AG04449 (cell line): ENCODE measurements around the gene ALOX12B.

ENCODE experiments used
- CTCF ChIA-PET: fragments of 350-600 bp; formaldehyde crosslinking; extraction: SDS; loops from one replicate; lab custom pipeline; 2021; ENCODE audit warnings: antibody characterized with exemption; lab: Yijun Ruan, JAX
- POLR2A ChIA-PET: fragments of 400-600, 350-600 bp; formaldehyde crosslinking; extraction: SDS; loops from one replicate; lab custom pipeline; 2020; ENCODE audit warnings: antibody characterized with exemption, inconsistent platforms; lab: Yijun Ruan, JAX
- DNase-seq: peaks from one replicate; pipeline ENCODE4 v3.0.0-alpha.2; 2010; ENCODE audit warnings: low read depth, low spot score
- H3K4me3 ChIP-seq: 2 replicates; pipeline ENCODE4 v1.5.1; 2011; ENCODE audit warnings: low read depth, mild to moderate bottlenecking, control low read depth, low read length
- CTCF ChIP-seq: IDR thresholded peaks from one replicate; pipeline ENCODE4 v1.5.1; 2011; ENCODE audit warnings: mild to moderate bottlenecking, moderate library complexity, low read length, control low read depth, inconsistent platforms; ENCODE audit not compliant: insufficient read depth; ENCODE audit errors: missing control alignments

ALOX12B gene

GRCh38 chr17:8072341-8072728, 15.2 kb downstream of the ALOX12B start:
- TF ChIP-seq CTCF, result no peak
- ChIA-PET CTCF (interaction anchor here (1.4 to 9.9 kb wide), 4 partner anchors 13 to 30 kb away, joined by 4 to 233 read pairs (median 14); no protein-coding TSS in a partner anchor), POLR2A (no interaction called here)
- no peak for DNase-seq
- no peak overlapping the region for H3K4me3 ChIP-seq

- DNase-seq, result no peak
- ChIA-PET CTCF (interaction anchor here (0.6 to 9.9 kb wide), 9 partner anchors 7 to 187 kb away, joined by 3 to 233 read pairs (median 10); partner anchors contain the start of gene ALOXE3), POLR2A (no interaction called here)
- H3K4me3 ChIP-seq, result no peak overlapping the region
- no peak for TF ChIP-seq CTCF
These were observed 16.0 kb downstream of the ALOX12B start for GRCh38 chr17:8071496-8071895.

- DNase-seq, result no peak
- no peak for TF ChIP-seq CTCF
- no peak overlapping the region for H3K4me3 ChIP-seq
- ChIA-PET CTCF (interaction anchor here (1.2 to 9.9 kb wide), 9 partner anchors 9 to 79 kb away, joined by 3 to 233 read pairs (median 13); partner anchors contain the start of gene ALOXE3), POLR2A (no interaction called here)
These were observed 18.0 kb downstream of the ALOX12B start for GRCh38 chr17:8069587-8069860.

GRCh38 chr17:8068736-8069586, 18.6 kb downstream of the ALOX12B start:
- ChIA-PET POLR2A (no interaction called here), CTCF (interaction anchor here (1.1 to 9.9 kb wide), 10 partner anchors 10 to 78 kb away, joined by 3 to 233 read pairs (median 10); partner anchors contain the start of gene ALOXE3)
- H3K4me3 ChIP-seq, result no peak overlapping the region
- DNase-seq, result no peak
- TF ChIP-seq CTCF, result no peak

GRCh38 chr17:8067806-8068205, 19.7 kb downstream of the ALOX12B start:
- TF ChIP-seq CTCF, result no peak
- CTCF ChIA-PET, result interaction anchor here (1.1 to 9.9 kb wide), 4 partner anchors 9 to 70 kb away, joined by 3 to 233 read pairs (median 24); partner anchors contain the start of gene ALOXE3
- DNase-seq, result no peak
- POLR2A ChIA-PET, result no interaction called here
- no peak overlapping the region for H3K4me3 ChIP-seq
